Neutrophil (primary cell): Measurements from ENCODE around the gene USP22.
"Not testable (repeated sequence)": the region's sequence is repeated elsewhere in the genome, so short reads cannot be mapped to it uniquely, and the experiment has no call there.

Source experiments
- H3K27ac ChIP-seq: fragments of 200-600 bp; sonication (generic); 2 replicates; pipeline ENCODE4 v1.5.1; 2016; ENCODE audit warnings: mild to moderate bottlenecking, moderate library complexity
- H3K27me3 ChIP-seq: fragments of 200-600 bp; sonication (generic); 2 replicates; pipeline ENCODE4 v1.6.0; 2016; ENCODE audit warnings: mild to moderate bottlenecking
- H3K36me3 ChIP-seq: fragments of 200-600 bp; sonication (generic); 2 replicates; pipeline ENCODE4 v1.5.1; 2017
- H3K4me1 ChIP-seq, 2 experiments: fragments of 200-600 bp in 1 of 2; sonication (generic) in 1 of 2; 1 replicate in 1 of 2; 2 replicates in 1 of 2; pipeline versions ENCODE4 v1.5.1 to v1.6.1; 2013 to 2016; ENCODE audit warnings: low read depth in 1 of 2, low read length in 1 of 2, mild to moderate bottlenecking in 1 of 2, moderate library complexity in 1 of 2; ENCODE audit not compliant: control insufficient read depth in 1 of 2, insufficient read depth in 1 of 2
- H3K4me3 ChIP-seq, 2 experiments: fragments of 200-600 bp in 1 of 2; sonication (generic) in 1 of 2; 1 replicate in 1 of 2; 2 replicates in 1 of 2; pipeline ENCODE4 v1.5.1; 2013 to 2016; ENCODE audit warnings: low read depth in 1 of 2, low read length in 1 of 2, mild to moderate bottlenecking in 1 of 2, moderate library complexity in 1 of 2
- H3K9me3 ChIP-seq: fragments of 200-600 bp; sonication (generic); 2 replicates; pipeline ENCODE4 v1.5.1; 2016
- TF ChIP-seq, protein P1 (sequence below): fragments of 200-600 bp; sonication (generic); IDR thresholded peaks from 2 replicates; pipeline ENCODE4 v1.5.1; 2016; ENCODE audit warnings: antibody characterized with exemption

USP22 gene

DNA sequence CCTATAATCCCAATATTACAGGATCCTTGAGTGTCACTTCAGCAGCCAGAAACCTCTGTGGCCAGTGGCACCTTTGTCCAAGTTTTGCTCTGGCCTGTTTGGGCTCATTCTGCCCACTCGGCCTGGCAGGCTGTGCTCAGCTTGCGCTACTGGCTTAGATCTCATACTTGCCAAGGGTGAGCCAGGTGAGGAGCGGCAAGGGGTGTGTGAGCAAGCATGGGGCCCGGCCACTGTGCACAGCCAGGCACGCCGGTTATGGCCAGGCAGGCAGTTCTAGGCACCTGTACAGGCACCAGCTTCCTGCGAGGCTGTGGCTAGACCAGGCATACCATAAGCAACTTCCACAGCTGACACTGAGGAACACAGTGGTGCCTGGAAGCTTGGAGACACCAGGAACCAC, 16.9 kb upstream of the USP22 start:
- no peaks in the 10 kb centered on the region for H3K36me3 ChIP-seq
- H3K27ac ChIP-seq: no peak overlapping the region
- H3K27me3 ChIP-seq: peaks cover 12% of the 10 kb centered on the region
- H3K9me3 ChIP-seq: no peaks in the 10 kb centered on the region
- no peaks in the 10 kb centered on the region for H3K4me1 ChIP-seq
- TF ChIP-seq, protein P1, sequence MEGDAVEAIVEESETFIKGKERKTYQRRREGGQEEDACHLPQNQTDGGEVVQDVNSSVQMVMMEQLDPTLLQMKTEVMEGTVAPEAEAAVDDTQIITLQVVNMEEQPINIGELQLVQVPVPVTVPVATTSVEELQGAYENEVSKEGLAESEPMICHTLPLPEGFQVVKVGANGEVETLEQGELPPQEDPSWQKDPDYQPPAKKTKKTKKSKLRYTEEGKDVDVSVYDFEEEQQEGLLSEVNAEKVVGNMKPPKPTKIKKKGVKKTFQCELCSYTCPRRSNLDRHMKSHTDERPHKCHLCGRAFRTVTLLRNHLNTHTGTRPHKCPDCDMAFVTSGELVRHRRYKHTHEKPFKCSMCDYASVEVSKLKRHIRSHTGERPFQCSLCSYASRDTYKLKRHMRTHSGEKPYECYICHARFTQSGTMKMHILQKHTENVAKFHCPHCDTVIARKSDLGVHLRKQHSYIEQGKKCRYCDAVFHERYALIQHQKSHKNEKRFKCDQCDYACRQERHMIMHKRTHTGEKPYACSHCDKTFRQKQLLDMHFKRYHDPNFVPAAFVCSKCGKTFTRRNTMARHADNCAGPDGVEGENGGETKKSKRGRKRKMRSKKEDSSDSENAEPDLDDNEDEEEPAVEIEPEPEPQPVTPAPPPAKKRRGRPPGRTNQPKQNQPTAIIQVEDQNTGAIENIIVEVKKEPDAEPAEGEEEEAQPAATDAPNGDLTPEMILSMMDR: no peak
- no peak overlapping the region for H3K4me3 ChIP-seq

DNA sequence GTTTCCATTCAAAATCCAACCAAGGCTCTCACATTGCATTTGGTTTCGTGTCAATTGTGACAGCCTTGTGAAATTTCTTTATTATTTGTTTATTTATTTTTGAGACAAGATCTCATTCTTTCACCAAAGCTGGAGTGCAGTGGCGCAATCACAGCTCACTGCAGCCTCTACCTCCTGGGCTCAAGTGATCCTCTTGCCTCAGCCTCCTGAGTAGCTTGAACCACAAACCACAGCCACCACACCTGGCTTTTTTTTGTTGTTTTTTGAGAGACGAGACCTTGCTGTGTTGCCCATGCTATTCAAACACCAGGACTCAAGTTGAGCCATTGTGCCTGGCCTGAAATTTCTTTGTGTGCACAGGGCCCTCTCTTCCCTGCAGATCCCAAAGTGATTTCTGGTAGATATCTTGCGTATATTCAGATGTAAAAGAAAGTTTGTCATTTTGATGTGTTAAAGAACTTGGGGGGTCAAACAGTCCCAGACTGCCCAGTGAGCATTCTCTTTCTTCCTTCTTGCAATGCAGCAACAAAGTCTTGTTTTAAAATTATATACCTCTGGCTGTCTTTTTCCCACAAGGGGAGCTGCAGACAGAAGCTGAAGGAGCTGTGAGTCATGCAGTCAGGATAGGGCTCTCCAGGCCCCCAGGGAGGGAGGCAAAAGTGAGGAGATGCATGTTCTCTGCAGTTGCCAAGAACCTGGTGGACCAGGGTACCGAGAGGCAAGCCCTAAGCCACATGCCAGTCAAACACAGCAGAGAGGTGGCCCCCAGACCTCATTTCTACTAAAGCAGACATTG, 15.5 kb upstream of the USP22 start:
- no peaks in the 10 kb centered on the region for H3K4me1 ChIP-seq
- H3K4me3 ChIP-seq: no peak overlapping the region
- H3K27ac ChIP-seq: no peak overlapping the region
- H3K27me3 ChIP-seq: peaks cover 24% of the 10 kb centered on the region
- H3K9me3 ChIP-seq: no peaks in the 10 kb centered on the region
- H3K36me3 ChIP-seq: no peaks in the 10 kb centered on the region
- TF ChIP-seq, protein P1: no peak

DNA sequence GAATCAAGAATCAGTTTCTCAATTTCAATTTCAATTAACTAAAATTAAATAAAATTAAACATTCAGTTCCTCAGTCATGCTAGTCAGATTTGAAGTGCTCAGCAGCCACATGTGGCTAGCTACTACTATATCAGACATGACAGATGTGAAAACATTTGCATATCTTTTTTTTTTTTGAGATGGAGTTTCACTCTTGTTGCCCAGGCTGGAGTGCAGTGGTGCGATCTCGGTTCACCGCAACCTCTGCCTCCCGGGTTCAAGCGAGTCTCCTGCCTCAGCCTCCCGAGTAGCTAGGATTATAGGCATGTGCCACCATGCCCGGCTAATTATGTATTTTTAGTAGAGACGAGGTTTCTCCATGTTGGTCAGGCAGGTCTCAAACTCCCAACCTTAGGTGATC, 10.2 kb upstream of the USP22 start:
- H3K4me1 ChIP-seq, H3K9me3 ChIP-seq, H3K4me3 ChIP-seq, H3K36me3 ChIP-seq, H3K27ac ChIP-seq: not testable (repeated sequence)
- H3K27me3 ChIP-seq: peaks cover 62% of the 10 kb centered on the region

DNA sequence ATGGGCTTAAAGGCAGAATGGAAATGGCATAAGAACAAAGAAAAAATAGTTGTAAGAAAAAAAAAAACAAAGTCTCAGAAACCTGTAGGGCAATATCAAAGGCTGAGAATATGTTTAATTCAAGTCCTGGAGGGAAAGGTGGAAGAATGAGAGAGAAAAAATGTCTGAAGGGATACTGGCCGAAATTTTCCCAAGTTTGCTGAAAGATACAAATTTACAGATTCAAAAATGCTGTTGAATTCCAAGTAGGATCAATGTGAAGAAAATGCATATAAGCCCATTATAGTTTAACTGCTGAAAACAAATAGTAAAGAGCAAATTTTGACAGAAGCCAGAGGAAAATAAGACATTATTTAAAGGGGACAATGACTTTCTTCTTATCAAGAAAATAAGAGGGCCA, 6.6 kb upstream of the USP22 start:
- TF ChIP-seq, protein P1: no peak
- no peak overlapping the region for H3K4me3 ChIP-seq
- no peak overlapping the region for H3K27ac ChIP-seq
- peaks cover 53% of the 10 kb centered on the region for H3K27me3 ChIP-seq
- no peaks in the 10 kb centered on the region for H3K36me3 ChIP-seq
- H3K9me3 ChIP-seq: no peaks in the 10 kb centered on the region
- peaks cover 0 to 6% of the 10 kb centered on the region in 2 experiments for H3K4me1 ChIP-seq

DNA sequence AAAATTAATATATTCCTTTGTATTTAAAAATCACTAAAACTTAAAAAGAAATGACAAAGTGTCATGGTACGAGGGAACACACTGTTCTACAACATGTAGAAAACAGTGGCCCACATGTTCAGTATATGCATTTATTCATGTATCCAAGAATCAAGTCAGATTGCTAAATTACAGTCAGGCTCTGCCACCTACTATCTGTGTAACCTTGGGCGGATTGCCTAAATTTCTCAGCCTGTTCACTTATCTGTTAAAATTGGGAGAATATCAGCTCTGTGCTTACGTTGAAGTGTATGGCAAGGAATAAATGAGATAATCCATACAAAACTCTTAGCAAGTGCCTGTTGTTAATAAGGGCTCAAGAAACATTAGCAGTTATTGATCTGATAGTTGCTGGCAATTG, 3.4 kb upstream of the USP22 start:
- TF ChIP-seq, protein P1: no peak
- no peak overlapping the region for H3K4me3 ChIP-seq
- H3K9me3 ChIP-seq: no peaks in the 10 kb centered on the region
- peaks cover 23% of the 10 kb centered on the region for H3K27me3 ChIP-seq
- no peak overlapping the region for H3K27ac ChIP-seq
- H3K4me1 ChIP-seq: peaks cover 16 to 20% of the 10 kb centered on the region in 2 experiments
- H3K36me3 ChIP-seq: no peaks in the 10 kb centered on the region

DNA sequence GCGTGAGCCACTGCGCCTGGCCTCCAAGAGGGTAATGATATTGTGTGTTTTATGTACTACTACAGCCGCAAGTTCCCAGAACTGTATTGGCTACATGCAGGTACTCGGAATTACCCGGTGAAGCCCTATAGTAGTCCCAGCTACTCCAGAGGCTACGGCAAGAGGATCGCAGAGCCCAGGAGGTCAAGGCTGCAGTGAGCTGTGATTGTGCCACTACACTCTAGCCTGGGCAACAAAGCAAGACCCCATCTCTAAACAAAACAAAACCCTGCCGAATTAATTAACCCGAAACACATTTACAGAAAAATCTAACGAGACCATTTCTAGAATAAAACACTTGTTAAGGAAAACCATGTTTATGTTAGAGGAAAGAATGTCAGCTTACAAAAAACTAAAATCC, 2.2 kb upstream of the USP22 start:
- H3K4me3 ChIP-seq: no peak overlapping the region
- peaks cover 29 to 32% of the 10 kb centered on the region in 2 experiments for H3K4me1 ChIP-seq
- no peaks in the 10 kb centered on the region for H3K36me3 ChIP-seq
- H3K9me3 ChIP-seq: no peaks in the 10 kb centered on the region
- H3K27ac ChIP-seq: no peak overlapping the region
- TF ChIP-seq, protein P1: no peak
- peaks cover 17% of the 10 kb centered on the region for H3K27me3 ChIP-seq
